H1 (cell line): ENCODE results near the gene THBS1. TPM values are rescaled to one million over a fixed set of nuclear protein-coding genes. Genes with fewer than 3 reads are reported as not detected.

Source experiments
- CTCF ChIA-PET: fragments of 300-600 bp; sonication (Branson Sonifier 250); formaldehyde crosslinking; loops from one replicate; lab custom pipeline; 2021; ENCODE audit not compliant: partially characterized antibody; lab: Charles Lee
- POLR2A ChIA-PET: fragments of 300-600 bp; sonication (Branson Sonifier 250); formaldehyde crosslinking; loops from one replicate; lab custom pipeline; 2021; ENCODE audit warnings: inconsistent platforms; ENCODE audit not compliant: partially characterized antibody; lab: Charles Lee
- DNase-seq, 2 experiments: peaks; one replicate each; pipeline versions ENCODE4 v3.0.0 to v3.0.0-alpha.2; 2010 to 2022; ENCODE audit warnings: low spot score in 2 of 2, low read depth in 1 of 2, mixed read lengths in 1 of 2
- FAIRE-seq: peaks from 2 replicates; lab custom pipeline; 2011; peaks lifted over from hg19 to GRCh38; lab: Jason Lieb, UNC
- H2AFZ ChIP-seq: 2 replicates; pipeline ENCODE4 v1.8.1; 2012; ENCODE audit warnings: low read length, inconsistent platforms
- H2AK5ac ChIP-seq: 2 replicates; pipeline ENCODE4 v1.6.1; 2013; ENCODE audit warnings: low read depth, low read length
- H2BK120ac ChIP-seq: replicated peaks from 2 replicates; pipeline ENCODE3; 2013; ENCODE audit warnings: low read depth, low read length, inconsistent platforms
- H2BK12ac ChIP-seq: 2 replicates; pipeline ENCODE4 v1.6.1; 2013; ENCODE audit warnings: low read depth, low read length
- H2BK15ac ChIP-seq: 2 replicates; pipeline ENCODE4 v1.6.1; 2013; ENCODE audit warnings: low read length
- H2BK20ac ChIP-seq: 2 replicates; pipeline ENCODE4 v1.6.1; 2013; ENCODE audit warnings: low read length
- H2BK5ac ChIP-seq: 2 replicates; pipeline ENCODE4 v1.6.1; 2013; ENCODE audit warnings: low read depth, low read length
- H3K14ac ChIP-seq: 2 replicates; pipeline ENCODE4 v1.6.1; 2013; ENCODE audit warnings: inconsistent platforms; ENCODE audit not compliant: insufficient read length
- H3K18ac ChIP-seq: 2 replicates; pipeline ENCODE4 v1.6.1; 2013; ENCODE audit warnings: low read length; ENCODE audit errors: extremely low read depth
- H3K23ac ChIP-seq: 2 replicates; pipeline ENCODE4 v1.6.1; 2013; ENCODE audit warnings: inconsistent platforms; ENCODE audit not compliant: insufficient read length
- H3K23me2 ChIP-seq: 2 replicates; pipeline ENCODE4 v1.6.1; 2013; ENCODE audit warnings: low read depth, low read length
- H3K27ac ChIP-seq: 2 replicates; pipeline ENCODE4 v1.6.1; 2011; ENCODE audit warnings: low read depth, low read length, inconsistent platforms
- H3K27me3 ChIP-seq, 4 experiments: replicated peaks in 1 of 4; 1 replicate in 1 of 4; 2 replicates in 3 of 4; pipeline versions ENCODE4 v1.6.1 to v1.8.1; 2011 to 2013; ENCODE audit warnings: low read length in 3 of 4, mild to moderate bottlenecking in 3 of 4, inconsistent platforms in 2 of 4, mixed read lengths in 2 of 4, moderate library complexity in 1 of 4; ENCODE audit not compliant: control insufficient read depth in 3 of 4, insufficient read depth in 3 of 4; ENCODE audit errors: extremely low read depth in 1 of 4
- H3K36me3 ChIP-seq, 4 experiments: 2 replicates each; pipeline versions ENCODE4 v1.6.1 to v1.8.1; 2011 to 2013; ENCODE audit warnings: mild to moderate bottlenecking in 4 of 4, low read length in 3 of 4, moderate library complexity in 2 of 4, control low read depth in 1 of 4, inconsistent platforms in 1 of 4; ENCODE audit not compliant: insufficient read depth in 4 of 4, control insufficient read depth in 2 of 4
- H3K4ac ChIP-seq: replicated peaks from 2 replicates; pipeline ENCODE3; 2013; ENCODE audit warnings: low read length, low read depth, mixed read lengths, inconsistent platforms; ENCODE audit not compliant: insufficient read length
- H3K4me1 ChIP-seq, 4 experiments: replicated peaks in 1 of 4; 1 replicate in 1 of 4; 2 replicates in 3 of 4; pipeline versions ENCODE4 v1.6.1 to v1.8.1; 2011 to 2013; ENCODE audit warnings: low read length in 3 of 4, inconsistent platforms in 2 of 4, mixed read lengths in 1 of 4; ENCODE audit not compliant: insufficient read depth in 4 of 4, control insufficient read depth in 3 of 4
- H3K4me2 ChIP-seq, 2 experiments: 2 replicates each; pipeline versions ENCODE4 v1.6.1 to v1.8.1; 2011 to 2013; ENCODE audit warnings: low read depth in 2 of 2, low read length in 2 of 2, control low read depth in 1 of 2, inconsistent platforms in 1 of 2, mild to moderate bottlenecking in 1 of 2; ENCODE audit not compliant: insufficient read depth in 1 of 2
- H3K4me3 ChIP-seq, 4 experiments: fragments of 200-600, 300-600 bp in 1 of 4; sonication (generic), shearing (Covaris generic), sonication (Bioruptor Twin) in 1 of 4; 2 replicates each; pipeline versions ENCODE4 v1.5.1 to v1.8.1; 2011 to 2016; ENCODE audit warnings: low read length in 4 of 4, low read depth in 3 of 4, control low read depth in 2 of 4, inconsistent platforms in 2 of 4, mild to moderate bottlenecking in 2 of 4, mixed read lengths in 1 of 4, moderate library complexity in 1 of 4; ENCODE audit not compliant: insufficient read depth in 2 of 4; ENCODE audit errors: extremely low read depth in 1 of 4
- H3K56ac ChIP-seq: replicated peaks from 2 replicates; pipeline ENCODE3; 2013; ENCODE audit warnings: low read depth, mild to moderate bottlenecking, mixed read lengths, low read length, inconsistent platforms; ENCODE audit not compliant: insufficient read length
- H3K79me1 ChIP-seq: 2 replicates; pipeline ENCODE4 v1.6.1; 2013; ENCODE audit warnings: low read depth, low read length, control low read depth
- H3K79me2 ChIP-seq, 2 experiments: 2 replicates each; pipeline versions ENCODE4 v1.6.1 to v1.8.1; 2012 to 2013; ENCODE audit warnings: low read length in 2 of 2, mild to moderate bottlenecking in 2 of 2, inconsistent platforms in 1 of 2; ENCODE audit not compliant: insufficient read depth in 2 of 2, control insufficient read depth in 1 of 2
- H3K9ac ChIP-seq, 4 experiments: replicated peaks in 1 of 4; 1 replicate in 1 of 4; 2 replicates in 3 of 4; pipeline versions ENCODE4 v1.6.1 to v1.8.1; 2011 to 2013; ENCODE audit warnings: low read depth in 3 of 4, low read length in 3 of 4, control low read depth in 2 of 4, mild to moderate bottlenecking in 2 of 4, moderate library complexity in 2 of 4, inconsistent platforms in 1 of 4; ENCODE audit errors: extremely low read depth in 1 of 4
- H3K9me3 ChIP-seq, 2 experiments: 2 replicates each; pipeline versions ENCODE4 v1.6.1 to v1.8.1; 2012 to 2013; ENCODE audit warnings: mild to moderate bottlenecking in 2 of 2, moderate library complexity in 2 of 2, control low read depth in 1 of 2, inconsistent platforms in 1 of 2, low read depth in 1 of 2, low read length in 1 of 2, mixed read lengths in 1 of 2; ENCODE audit not compliant: insufficient read depth in 2 of 2
- H4K20me1 ChIP-seq, 2 experiments: replicated peaks in 1 of 2; 2 replicates each; pipeline versions ENCODE3 to v1.8.1; 2011 to 2013; ENCODE audit warnings: inconsistent platforms in 2 of 2, low read length in 2 of 2, mild to moderate bottlenecking in 1 of 2; ENCODE audit not compliant: insufficient read depth in 2 of 2, control insufficient read depth in 1 of 2
- H4K5ac ChIP-seq: 2 replicates; pipeline ENCODE4 v1.6.1; 2013; ENCODE audit warnings: low read length, low read depth, mixed read lengths, inconsistent platforms; ENCODE audit not compliant: insufficient read length
- H4K8ac ChIP-seq: 2 replicates; pipeline ENCODE4 v1.8.0; 2013; ENCODE audit warnings: mild to moderate bottlenecking, moderate library complexity, low read length, inconsistent platforms; ENCODE audit not compliant: insufficient read depth; ENCODE audit errors: extremely low read depth
- H4K91ac ChIP-seq: replicated peaks from 2 replicates; pipeline ENCODE3; 2013; ENCODE audit warnings: low read length, mixed read lengths, inconsistent platforms; ENCODE audit not compliant: insufficient read length
- ASH2L ChIP-seq: fragments of 200-600, 300-600 bp; sonication (generic); IDR thresholded peaks from one replicate; pipeline ENCODE4 v1.7.1; 2017; ENCODE audit warnings: low read length
- BCL11A ChIP-seq, 2 experiments: IDR thresholded peaks; one replicate each; pipeline ENCODE4 v1.6.1; 2011; ENCODE audit warnings: low read depth in 2 of 2, low read length in 2 of 2, mild to moderate bottlenecking in 2 of 2
- BRCA1 ChIP-seq: IDR thresholded peaks from 2 replicates; pipeline ENCODE4 v1.6.1; 2012; ENCODE audit warnings: low read depth, low read length, improper control_type of control experiment
- KDM4A ChIP-seq: IDR thresholded peaks from one replicate; pipeline ENCODE4 v1.7.1; 2012; ENCODE audit warnings: low read depth, mild to moderate bottlenecking, moderate library complexity, low read length, inconsistent platforms; ENCODE audit not compliant: severe bottlenecking
- NANOG ChIP-seq: IDR thresholded peaks from 2 replicates; pipeline ENCODE4 v1.6.1; 2011; ENCODE audit warnings: low read length, low read depth, mild to moderate bottlenecking, inconsistent platforms; ENCODE audit not compliant: insufficient read depth, poor library complexity, severe bottlenecking
- RNF2 ChIP-seq: fragments of 200-900, 300-1000 bp; sonication (generic); IDR thresholded peaks from 2 replicates; pipeline ENCODE4 v1.7.1; 2016; ENCODE audit warnings: borderline replicate concordance, low read depth, mild to moderate bottlenecking, antibody characterized with exemption, low read length; ENCODE audit not compliant: poor library complexity, severe bottlenecking; ENCODE audit errors: missing control alignments
- TAF1 ChIP-seq: IDR thresholded peaks from 2 replicates; pipeline ENCODE4 v1.6.1; 2011; ENCODE audit warnings: mild to moderate bottlenecking, low read depth, low read length
- WGBS, 2 experiments: shearing (Covaris generic) in 1 of 2; methylation state at CpG; one replicate each; pipeline versions ENCODE4 v1.1.6 to v1.1.7; 2013 to 2015; ENCODE audit warnings: low lambda C conversion rate in 2 of 2, mixed read lengths in 2 of 2, inconsistent platforms in 1 of 2, low coverage in 1 of 2, missing lambda C conversion rate in 1 of 2; ENCODE audit not compliant: insufficient replicate concordance in 2 of 2, insufficient coverage in 1 of 2, insufficient read length in 1 of 2; ENCODE audit errors: extremely low coverage in 1 of 2, missing lambda C conversion rate in 1 of 2; 5-methylcytosine and 5-hydroxymethylcytosine counted together
- polyA plus RNA-seq, 7 experiments: library from polyadenylated mRNA; depleted of rRNA in 3 of 7; stranded (reverse) in 5 of 7; unstranded in 2 of 7; fragments of >200 nt in 5 of 7; fragments of 200-250 nt in 2 of 7; gene quantifications; 1 replicate in 5 of 7; 2 replicates in 1 of 7; 4 replicates in 1 of 7; pipeline versions ENCODE4 v1.2.1 to v1.2.3, GENCODE V29; 2011 to 2013; ENCODE audit warnings: missing spikeins in 2 of 7, mixed read lengths in 2 of 7
- total RNA-seq: library from RNA; stranded (reverse); fragmentation: NEBNext Ultra II Directional; extraction: Animal tissue kit (Norgen Biotek cat#: 25700); gene quantifications from 2 replicates; pipeline ENCODE4 v1.2.1, GENCODE V29; 2021

Gene THBS1
- total and polyA plus RNA-seq, 2 of the 8 experiments (the other 6 are each of a cell fraction or from before 2014, with no cell fraction given) = 10.3 to 63.3 TPM

DNA sequence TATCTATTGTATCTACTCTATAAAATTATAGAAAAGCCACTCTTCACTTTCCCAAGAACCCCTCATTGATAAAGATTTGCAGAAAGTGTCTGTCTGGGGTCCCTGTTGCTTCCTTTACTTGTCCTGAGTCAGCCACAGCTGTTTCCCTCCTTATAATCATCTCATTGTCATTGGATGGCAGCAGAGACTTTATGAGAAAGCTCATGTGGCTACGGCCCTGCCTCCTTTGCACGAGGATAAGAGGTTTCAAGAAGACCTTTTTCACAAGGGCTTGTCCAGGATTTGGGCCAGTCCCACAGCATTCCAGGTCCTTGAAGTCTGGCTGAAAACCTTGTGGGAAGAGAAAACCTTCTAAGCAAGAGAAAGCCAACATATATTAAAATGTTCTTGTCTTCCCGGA is 41.9 kb upstream of the THBS1 start:
- Histone ChIP-seq H2AK5ac (no peak overlapping the region), H3K14ac (no peak overlapping the region), H3K36me3 (no peaks in the 10 kb centered on the region), H2BK12ac (no peak overlapping the region), H3K9me3 (no peaks in the 10 kb centered on the region), H2BK15ac (no peak overlapping the region), H3K27ac (no peak overlapping the region), H3K79me1 (no peaks in the 10 kb centered on the region), H4K91ac (no peak overlapping the region), H3K23me2 (no peaks in the 10 kb centered on the region), H2BK120ac (no peak overlapping the region), H3K79me2 (no peaks in the 10 kb centered on the region), H3K4me1 (no peaks in the 10 kb centered on the region), H2AFZ (no peak overlapping the region), H3K56ac (no peak overlapping the region), H2BK20ac (no peak overlapping the region)
- TF ChIP-seq BCL11A (IDR thresholded peaks at IDR 0.05; ENCODE audit: low read depth in 2 of 2, low read length in 2 of 2) (no peak), BRCA1 (no peak), TAF1 (no peak), ASH2L (no peak), RNF2 (no peak), KDM4A (no peak), NANOG (no peak)
- TF ChIP-seq, all 59 proteins: peak for 0
- Histone ChIP-seq H2BK5ac (no peak overlapping the region), H4K20me1 (no peaks in the 10 kb centered on the region), H3K4me3 (no peak overlapping the region), H3K9ac (no peak overlapping the region), H3K4me2 (no peak overlapping the region), H3K4ac (no peak overlapping the region), H3K23ac (no peak overlapping the region), H3K18ac (no peak overlapping the region), H4K5ac (no peak overlapping the region), H3K27me3 (no peaks in the 10 kb centered on the region), H4K8ac (no peak overlapping the region)
- ChIA-PET CTCF (interaction anchor here (1.3 kb wide), 1 partner anchor 9 kb away, joined by 4 read pairs; no protein-coding TSS in a partner anchor), POLR2A (interaction anchor here (1.4 kb wide), 1 partner anchor 41 kb away, joined by 3 read pairs; no protein-coding TSS in a partner anchor)
- 98% methylated on average over 3 of the region's 3 CpGs; no CpG with 5 or more reads in 1 of the 2 experiments for WGBS, 2 experiments
- no peak for FAIRE-seq
- DNase-seq = no peak
